GM18498 (cell line): Measurements from ENCODE around the gene ANKRD10.
A peak's percentile ranks its signal among the peaks of the same experiment; 100 is the strongest.

Experiments
- ATAC-seq: cut with Tn5 transposase; IDR thresholded peaks from one replicate; pipeline ENCODE4 v1.9.1; 2021; ENCODE audit warnings: mild to moderate bottlenecking, moderate library complexity; ENCODE audit not compliant: unreplicated experiment

ANKRD10 gene

GRCh38 chr13:110945928-110946570 is 31.2 kb upstream of the ANKRD10 start:
- no peak for ATAC-seq

DNA sequence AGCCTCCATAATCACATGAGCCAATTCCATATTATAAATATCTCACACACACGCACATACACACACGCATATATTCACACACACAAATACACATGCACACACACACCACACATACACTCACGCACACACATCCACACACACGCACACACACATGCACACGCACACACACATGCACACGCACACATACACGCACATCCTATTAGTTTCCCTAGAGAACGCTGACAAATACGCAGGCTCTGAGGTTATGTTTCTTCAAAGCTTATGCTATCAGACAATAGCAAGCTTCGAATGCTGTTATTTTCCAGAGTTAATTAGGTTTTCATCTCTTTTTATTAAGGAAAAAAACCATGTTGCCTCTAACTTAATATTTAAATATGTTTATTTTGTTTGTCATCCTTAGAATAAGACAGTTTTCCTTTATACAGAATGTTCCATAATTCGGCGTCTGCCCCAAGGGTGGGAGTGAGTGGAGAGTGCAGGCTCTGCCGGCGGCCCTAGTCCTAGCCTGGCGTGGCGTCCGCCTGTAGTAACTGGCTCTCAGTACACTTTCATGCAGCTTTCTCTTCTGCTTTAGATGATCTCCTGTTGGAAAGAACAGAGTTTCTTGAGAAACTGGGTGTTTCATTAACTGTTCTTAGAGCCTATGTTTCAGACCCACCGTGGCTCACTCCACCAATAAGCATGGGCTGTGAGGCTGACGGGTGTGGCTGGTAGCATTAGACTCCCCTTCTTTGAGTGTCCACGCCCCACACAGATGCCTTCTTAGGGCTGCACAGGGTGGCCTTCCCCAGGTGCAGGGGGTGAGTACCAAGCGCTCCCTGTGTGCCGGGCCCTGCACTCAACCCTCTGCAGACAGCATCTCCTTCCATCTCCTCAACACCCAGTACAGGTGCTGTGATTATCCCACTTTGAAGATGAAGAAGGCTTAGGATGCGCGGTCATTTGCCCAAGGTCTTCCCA is 30.4 kb upstream of the ANKRD10 start:
- no peak for ATAC-seq

DNA sequence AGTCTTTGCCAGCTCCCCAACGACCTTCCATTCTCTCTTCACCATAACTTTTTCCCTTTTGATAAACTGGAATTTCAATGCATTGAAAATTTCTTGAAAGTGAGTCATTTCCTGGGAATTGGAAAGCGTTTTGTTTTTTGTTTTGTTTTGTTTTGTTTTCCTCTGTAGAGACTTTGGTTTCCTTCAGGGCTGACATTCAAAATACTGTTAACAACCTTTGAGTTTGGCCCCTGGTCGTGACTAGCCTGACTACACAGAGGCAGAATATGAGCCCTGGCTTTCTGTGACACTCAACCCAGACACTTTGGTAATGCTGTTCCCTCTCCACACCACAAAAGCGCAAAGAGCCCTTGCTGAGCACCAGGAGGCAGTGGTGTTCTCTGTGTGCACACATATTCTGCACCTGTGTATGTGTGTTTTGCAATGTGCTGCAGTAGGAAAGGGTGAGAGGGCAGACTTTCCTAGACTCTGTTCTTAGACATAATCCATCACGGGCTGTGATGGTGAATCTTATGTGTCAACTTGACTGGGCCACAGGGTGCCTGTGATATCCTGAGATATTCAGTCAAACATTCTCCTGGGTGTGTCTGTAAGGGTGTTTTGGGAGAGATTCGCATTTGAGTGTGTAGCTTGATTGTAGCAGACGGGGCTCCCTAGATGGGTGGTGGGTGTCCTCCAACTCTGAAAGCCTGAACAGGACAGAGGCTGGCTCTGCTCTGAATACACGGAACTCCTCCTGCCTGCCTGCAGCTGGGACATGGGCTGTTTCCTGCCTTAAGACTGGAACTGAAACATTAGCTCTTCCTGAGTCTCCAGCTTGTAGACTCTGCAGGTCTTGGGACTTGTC is 29.5 kb upstream of the ANKRD10 start:
- ATAC-seq: peak; percentile 71

GRCh38 chr13:110942248-110942981 is 27.5 kb upstream of the ANKRD10 start:
- ATAC-seq: peak; percentile 61

DNA sequence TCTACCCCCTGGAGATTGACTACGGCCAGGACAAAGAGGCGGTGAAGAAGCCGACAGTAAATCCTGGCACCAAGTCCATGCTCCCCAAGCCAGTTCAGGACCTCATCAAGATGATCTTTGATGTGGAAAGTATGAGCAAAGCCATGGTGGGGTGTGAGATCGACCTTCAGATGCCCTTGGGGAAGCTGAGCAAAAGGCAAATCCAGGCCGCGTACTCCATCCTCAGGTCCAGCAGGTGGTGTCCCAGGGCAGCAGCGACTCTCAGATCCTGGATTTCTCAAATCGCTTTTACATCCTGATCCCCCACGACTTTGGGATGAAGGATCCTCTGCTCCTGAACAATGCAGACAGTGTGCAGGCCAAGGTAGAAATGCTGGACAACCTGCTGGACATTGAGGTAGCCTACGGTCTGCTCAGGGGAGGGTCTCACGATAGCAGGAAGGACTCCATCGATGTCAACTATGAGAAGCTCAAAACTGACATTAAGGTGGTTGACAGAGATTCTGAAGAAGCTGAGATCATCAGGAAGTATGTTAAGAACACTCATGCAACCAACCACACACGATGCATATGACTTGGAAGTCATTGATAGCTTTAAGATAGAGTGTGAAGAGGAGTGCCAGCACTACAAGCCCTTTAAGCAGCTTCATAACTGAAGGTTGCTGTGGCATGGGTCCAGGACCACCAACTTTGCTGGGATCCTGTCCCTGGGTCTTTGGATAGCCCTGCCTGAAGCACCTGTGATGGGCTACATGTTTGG is 24.0 kb upstream of the ANKRD10 start:
- ATAC-seq: no peak

DNA sequence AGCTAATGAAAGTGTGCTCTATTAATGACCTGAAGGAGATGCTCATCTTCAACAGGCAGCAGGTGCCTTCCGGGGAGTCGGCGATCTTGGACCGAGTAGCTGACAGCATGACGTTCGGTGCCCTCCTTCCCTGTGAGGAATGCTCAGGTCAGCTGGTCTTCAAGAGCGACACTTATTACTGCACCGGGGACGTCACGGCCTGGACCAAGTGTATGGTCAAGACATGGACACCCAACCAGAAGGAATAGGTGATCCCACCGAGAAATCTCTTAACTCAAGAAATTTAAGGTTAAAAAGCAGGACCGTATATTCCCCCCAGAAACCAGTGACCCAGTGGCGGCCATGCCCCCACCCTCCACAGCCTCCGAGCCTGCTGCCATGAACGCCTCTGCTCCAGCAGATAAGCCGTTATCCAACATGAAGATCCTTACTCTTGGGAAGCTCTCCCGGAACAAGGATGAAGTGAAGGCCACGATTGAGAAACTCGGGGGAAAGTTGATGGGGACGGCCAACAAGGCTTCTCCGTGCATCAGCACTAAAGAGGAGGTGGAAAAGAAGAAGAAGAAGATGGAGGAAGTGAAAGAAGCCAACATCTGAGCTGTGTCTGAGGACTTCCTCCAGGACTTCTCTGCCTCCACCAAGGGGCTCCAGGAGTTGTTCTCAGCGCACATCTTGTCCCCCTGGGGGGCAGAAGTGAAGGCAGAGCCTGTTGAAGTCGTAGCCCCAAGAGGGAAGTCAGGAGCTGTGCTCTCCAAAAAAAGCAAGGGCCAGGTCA is 22.8 kb upstream of the ANKRD10 start:
- ATAC-seq: no peak

DNA sequence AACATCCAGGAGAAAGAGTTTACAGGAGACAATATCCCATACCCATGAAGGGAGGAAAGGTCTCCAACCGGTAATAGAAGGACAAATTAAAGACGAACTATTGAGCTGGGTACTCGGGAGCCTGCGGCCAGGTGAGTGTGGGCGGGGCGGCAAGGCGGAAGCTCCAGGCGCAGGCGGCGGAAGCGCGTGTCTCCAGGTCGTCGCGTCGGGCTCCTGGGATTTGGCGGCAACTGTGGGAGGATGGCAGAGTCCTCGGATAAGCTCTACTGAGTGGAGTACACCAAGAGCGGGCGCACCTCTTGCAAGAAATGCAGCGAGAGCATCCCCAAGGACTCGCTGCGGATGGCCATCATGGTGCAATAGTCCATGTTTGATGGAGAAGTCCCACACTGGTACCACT is 21.6 kb upstream of the ANKRD10 start:
- no peak for ATAC-seq

GRCh38 chr13:110932588-110932987 is 17.7 kb upstream of the ANKRD10 start:
- no peak for ATAC-seq

DNA sequence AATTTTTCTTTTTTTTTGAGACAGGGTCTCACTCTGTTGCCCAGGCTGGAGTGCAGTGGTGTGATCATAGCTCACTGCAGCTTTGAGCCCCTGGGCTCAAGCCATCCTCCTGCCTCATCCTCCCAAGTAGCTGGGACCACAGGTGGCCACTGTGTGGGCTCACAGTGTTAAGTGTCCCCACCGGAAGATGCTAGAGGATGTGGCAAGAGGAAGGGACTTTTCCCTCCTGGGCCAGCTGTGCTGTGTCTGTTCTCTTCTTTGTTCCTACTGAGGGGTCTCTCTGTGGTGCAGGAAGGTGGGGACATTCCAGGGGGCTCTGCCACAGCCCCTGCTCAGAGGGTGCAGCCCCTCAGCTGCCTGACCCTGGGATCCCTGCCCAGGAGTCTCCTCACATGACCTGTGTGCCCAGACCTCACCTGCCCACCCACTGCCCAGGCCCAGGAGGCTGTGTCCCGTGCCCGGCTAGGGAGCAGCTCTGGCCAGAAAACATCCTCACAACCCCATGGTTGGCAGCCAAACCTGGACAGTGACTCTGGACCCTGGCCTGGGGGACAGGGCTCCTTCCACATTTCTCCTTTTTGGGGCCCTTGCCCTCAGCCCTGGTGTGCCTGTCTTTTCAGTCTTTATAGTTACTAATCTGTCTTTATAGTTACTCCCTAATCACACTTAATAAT is 14.4 kb upstream of the ANKRD10 start:
- no peak for ATAC-seq

DNA sequence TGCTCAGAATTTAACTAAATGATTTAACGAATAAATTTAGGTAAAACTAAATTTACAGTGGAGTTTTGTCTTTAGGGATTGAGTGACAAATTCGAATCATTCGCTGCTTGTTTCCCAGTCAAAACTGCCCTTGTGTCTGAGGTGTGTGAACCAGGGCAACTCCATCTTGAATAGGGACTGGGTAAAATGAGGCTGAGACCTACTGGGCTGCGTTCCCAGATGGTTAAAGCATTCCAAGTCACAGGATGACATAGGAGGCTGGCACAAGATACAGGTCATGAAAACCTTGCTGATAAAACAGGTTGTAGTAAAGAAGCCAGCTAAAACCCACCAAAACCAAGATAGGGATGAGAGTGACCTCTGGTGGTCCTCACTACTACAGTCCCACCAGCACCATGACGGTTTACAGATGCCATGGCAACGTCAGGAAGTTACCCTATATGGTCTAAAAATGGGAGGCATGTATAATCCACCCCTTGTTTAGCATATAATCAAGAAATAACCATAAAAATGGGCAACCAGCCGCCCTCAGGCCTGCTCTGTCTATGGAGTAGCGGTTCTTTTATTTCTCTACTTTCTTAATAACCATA is 10.2 kb upstream of the ANKRD10 start:
- ATAC-seq: no peak

DNA sequence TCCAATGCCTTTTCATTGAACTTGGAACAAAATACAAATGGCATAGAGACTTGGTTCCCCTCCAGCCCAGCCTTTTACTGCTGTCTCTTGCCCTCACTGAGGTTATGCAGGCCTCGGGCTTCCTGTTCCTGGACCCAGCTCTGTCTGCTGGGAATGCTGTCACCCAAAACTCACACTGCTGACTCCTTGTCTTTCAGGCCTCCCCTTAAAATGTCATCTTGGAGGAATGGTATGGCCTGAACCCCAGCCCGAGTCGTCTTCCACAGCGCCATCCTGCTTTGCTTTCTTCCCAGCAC is 9.7 kb upstream of the ANKRD10 start:
- no peak for ATAC-seq

- ATAC-seq: no peak
Measured at GRCh38 chr13:110923777-110924638, 9.1 kb upstream of the ANKRD10 start.

DNA sequence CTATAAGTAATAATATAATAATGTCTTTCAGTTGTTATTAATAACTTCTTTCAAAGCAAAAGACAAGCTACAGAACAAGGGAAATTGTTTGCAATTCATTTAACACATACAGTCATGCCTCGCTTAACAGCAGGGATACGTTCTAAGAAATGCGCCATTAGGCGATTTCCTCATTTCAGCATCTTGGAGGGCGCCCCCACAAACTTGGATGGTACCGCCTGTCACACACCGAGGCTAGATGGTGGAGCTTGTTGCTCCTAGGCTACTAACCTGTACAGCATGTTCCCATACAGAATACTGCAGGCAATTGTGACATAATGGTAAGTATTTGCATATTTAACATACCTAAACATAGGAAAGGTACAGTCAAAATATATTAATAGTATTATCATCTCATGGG is 8.2 kb upstream of the ANKRD10 start:
- no peak for ATAC-seq

GRCh38 chr13:110922506-110922905 is 7.6 kb upstream of the ANKRD10 start:
- ATAC-seq: no peak

DNA sequence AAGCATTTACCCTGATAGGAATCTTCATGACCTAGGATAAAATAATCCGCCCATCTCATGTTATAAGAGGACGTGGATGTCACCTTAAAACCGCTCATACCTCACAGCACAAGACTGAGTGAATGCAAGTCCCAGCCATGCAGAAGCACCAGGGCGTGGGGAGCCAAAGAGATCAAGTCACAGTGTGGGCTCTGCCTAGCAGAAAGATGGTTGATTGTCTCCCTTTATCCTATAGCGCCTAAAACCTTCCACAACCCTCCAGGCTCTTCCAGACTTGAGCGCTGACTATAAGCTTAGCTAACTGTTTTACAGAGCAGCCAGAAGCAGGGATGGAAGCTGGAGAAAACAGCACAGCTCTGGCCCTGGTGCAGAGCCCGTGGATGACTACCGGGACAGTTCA is 6.8 kb upstream of the ANKRD10 start:
- no peak for ATAC-seq

- ATAC-seq: no peak
Measured at GRCh38 chr13:110921209-110921608, 6.3 kb upstream of the ANKRD10 start.

- no peak for ATAC-seq
Measured at GRCh38 chr13:110920038-110920437, 5.2 kb upstream of the ANKRD10 start.
